ENCODE data around the gene TRPV4. TPM values are rescaled to one million over a fixed set of nuclear protein-coding genes. Genes with fewer than 3 reads are reported as not detected.

Gene TRPV4
- total RNA-seq = 1.5 and 1.8 TPM in 2 replicates

DNA sequence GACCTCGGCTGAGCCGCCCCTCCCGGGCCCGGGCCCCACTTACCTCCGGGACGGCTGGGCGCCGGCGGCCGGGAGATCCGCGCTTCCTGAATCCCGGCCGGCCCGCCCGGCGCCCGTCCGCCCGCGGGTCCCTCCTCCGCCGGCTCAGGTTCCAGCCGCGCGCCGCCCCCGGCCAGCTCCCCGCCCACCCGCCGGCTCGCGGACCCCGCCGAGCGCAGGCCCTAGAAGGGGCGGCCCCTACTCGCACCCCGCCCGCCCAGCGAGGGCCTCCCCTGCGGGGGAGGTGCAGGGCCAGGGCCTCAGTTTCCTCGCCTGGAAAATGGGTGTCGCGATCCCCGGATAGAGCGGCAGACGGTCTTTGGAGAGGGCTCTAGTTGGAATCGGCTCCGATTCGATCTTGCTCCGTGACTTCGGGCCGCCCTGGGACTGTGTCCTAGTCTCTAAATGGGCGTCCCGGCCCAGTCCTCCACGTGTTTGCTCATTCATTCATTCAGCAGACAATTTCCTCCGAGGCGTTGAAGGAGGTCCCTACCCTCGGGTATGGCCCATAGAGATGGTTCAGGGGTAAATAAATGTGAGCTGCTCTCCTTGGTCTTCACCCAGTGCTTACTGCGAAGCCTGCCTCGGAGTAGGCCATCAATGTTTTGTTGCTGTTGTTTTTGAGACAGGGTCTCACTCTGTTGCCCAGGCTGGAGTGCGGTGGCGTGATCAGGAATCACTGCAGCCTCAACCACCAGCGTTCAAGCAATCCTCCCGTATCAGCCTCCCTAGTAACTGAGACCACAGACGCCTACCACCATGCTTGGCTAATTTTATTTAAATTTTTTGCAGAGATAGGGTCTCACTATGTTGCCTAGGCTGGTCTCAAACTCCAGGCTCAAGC is at the start of gene TRPV4:
TRPV4 (minus strand) TSS at position 92 of the 883 bp plus-strand sequence. CDS start 18,602 bp downstream, outside the sequence.

GRCh38 chr12:109880043-109880931 is 47.1 kb upstream of the TRPV4 start, which contains the start of gene GLTP:
Gene GLTP (minus strand): TSS chr12:109880541. CDS start chr12:109880374, 167 bp downstream.

Small RNAs within 50 kb of the gene (small RNA-seq; reads per million reads assigned to genes)
- gene MIR4497 (not detected), gene RN7SL441P (not detected)

Other genes starting within 250 kb of the TRPV4 start
- gene FAM222A, start 119.6 kb downstream of the TRPV4 start, total RNA-seq = under 0.01 and 0.16 TPM in 2 replicates
- gene GLTP, start 47.1 kb upstream of the TRPV4 start, total RNA-seq = 47.2 and 56.3 TPM in 2 replicates
- gene TCHP, start 66.9 kb upstream of the TRPV4 start, total RNA-seq = 8.3 and 8.9 TPM in 2 replicates
- gene GIT2, start 163.0 kb upstream of the TRPV4 start, total RNA-seq = 48.2 and 52.3 TPM in 2 replicates
- gene ANKRD13A, start 166.0 kb upstream of the TRPV4 start, total RNA-seq = 228 and 276 TPM in 2 replicates
- 3.0 and 5.5 TPM in 2 replicates for gene C12orf76, start 215.1 kb upstream of the TRPV4 start, total RNA-seq

Data from hair follicle dermal papilla cell (primary cell).